GM06990 (cell line): Measurements from ENCODE around the gene CMSS1.

Experiments used
- DNase-seq: peaks from one replicate; pipeline ENCODE4 v3.0.0-alpha.2; 2011; ENCODE audit not compliant: insufficient read length; ENCODE audit errors: extremely low read depth
- H3K27me3 ChIP-seq: replicated peaks from 2 replicates; pipeline ENCODE4 v1.6.0; 2011; ENCODE audit warnings: low read length; ENCODE audit not compliant: control insufficient read depth, insufficient read depth
- H3K36me3 ChIP-seq: 2 replicates; pipeline ENCODE4 v1.5.1; 2011; ENCODE audit warnings: low read length; ENCODE audit not compliant: control insufficient read depth, insufficient read depth
- H3K4me3 ChIP-seq: replicated peaks from 2 replicates; pipeline ENCODE4 v1.5.1; 2011; ENCODE audit warnings: low read depth, mild to moderate bottlenecking, control low read depth, low read length
- TF ChIP-seq, protein P1 (sequence below): IDR thresholded peaks from 2 replicates; pipeline ENCODE4 v1.5.1; 2011; ENCODE audit warnings: low read length, control low read depth, mild to moderate bottlenecking, inconsistent platforms; ENCODE audit not compliant: insufficient read depth, poor library complexity, severe bottlenecking

The CMSS1 gene

DNA sequence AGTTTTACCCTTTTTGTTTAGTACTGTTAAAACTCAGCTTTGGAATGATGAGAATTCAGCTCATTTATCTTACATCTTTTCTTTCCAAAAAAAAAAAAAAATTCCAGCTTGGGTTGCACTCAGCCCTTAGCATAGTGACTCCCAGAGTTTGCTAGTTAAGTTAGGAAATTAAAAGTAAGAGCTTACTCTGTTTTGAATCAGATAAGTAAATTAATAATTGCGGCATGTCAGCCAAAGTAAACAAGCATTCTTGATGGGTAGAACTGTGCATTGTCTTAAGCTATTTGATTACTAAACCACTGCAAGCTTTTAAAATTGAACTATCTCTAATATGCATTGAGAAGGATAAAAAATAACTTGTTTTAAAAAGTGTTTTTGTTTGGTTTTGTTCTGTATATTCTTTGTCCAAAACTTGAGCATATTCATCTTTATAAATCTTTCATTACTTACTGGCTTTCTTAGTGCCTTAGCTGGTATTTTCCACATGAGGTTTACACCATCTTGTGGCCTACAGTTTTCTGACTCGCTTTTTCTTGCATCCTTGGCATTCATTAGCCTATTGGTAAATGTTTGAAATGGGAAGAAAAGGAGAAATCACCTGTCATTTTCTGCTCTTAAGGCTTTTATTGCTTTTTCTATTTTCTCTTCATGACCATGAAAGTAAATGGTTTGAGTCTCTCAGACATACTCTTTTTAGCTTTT lies 189.1 kb downstream of the CMSS1 start:
- Histone ChIP-seq H3K4me3 (no peak overlapping the region), H3K27me3 (no peaks in the 10 kb centered on the region), H3K36me3 (no peaks in the 10 kb centered on the region)
- TF ChIP-seq, protein P1, sequence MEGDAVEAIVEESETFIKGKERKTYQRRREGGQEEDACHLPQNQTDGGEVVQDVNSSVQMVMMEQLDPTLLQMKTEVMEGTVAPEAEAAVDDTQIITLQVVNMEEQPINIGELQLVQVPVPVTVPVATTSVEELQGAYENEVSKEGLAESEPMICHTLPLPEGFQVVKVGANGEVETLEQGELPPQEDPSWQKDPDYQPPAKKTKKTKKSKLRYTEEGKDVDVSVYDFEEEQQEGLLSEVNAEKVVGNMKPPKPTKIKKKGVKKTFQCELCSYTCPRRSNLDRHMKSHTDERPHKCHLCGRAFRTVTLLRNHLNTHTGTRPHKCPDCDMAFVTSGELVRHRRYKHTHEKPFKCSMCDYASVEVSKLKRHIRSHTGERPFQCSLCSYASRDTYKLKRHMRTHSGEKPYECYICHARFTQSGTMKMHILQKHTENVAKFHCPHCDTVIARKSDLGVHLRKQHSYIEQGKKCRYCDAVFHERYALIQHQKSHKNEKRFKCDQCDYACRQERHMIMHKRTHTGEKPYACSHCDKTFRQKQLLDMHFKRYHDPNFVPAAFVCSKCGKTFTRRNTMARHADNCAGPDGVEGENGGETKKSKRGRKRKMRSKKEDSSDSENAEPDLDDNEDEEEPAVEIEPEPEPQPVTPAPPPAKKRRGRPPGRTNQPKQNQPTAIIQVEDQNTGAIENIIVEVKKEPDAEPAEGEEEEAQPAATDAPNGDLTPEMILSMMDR: no peak
- DNase-seq: no peak

DNA sequence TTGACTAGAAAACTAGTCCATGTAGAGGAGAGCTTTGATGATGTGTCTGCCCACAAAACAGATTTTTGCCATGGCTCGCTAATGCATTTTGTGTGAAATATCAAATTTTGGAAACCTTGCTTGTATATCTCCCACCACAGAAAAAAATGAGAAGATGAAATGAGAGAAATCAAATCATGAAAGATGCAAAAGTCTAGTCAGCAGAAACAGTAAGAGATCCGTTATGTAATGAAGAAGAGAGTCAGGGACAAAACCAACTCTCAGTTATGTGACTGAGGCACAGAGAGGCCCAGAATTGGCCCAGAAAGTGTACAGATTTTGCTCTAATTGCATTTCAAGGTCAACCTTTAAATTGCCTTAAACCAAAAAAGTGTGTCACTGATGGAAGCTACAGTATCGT lies 189.7 kb downstream of the CMSS1 start:
- DNase-seq: no peak
- no peaks in the 10 kb centered on the region for H3K36me3 ChIP-seq
- no peak overlapping the region for H3K4me3 ChIP-seq
- TF ChIP-seq, protein P1: no peak
- H3K27me3 ChIP-seq: no peaks in the 10 kb centered on the region

DNA sequence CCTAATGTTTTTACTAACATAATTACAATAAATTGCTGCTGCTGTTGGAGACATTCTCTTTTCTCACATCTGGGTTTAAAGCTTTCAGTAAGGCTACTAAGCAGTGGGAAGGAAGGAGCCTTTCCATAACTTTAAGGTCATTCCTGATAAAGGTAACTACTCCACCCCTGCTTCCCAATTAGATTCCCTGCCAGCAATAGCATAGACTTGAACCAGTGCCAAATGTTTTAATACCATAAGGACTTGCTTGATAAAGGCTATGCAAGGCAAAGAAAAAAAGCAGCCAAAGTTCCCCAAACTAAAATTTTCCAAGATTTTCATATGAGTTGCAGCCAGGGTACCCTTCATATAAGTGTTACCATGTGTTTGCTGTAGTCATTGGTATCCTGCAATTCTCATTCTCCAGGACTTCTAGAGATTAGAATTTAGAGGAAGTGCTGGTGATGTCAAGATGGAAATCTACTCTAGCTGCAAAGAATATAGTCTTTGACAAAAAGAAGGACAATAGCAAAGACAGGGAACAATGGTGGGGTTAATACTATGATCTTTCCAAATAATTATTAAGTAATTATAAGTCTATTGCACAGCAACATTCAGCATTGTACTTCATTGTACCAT lies 190.5 kb downstream of the CMSS1 start:
- TF ChIP-seq, protein P1: no peak
- Histone ChIP-seq H3K4me3 (no peak overlapping the region), H3K27me3 (no peaks in the 10 kb centered on the region), H3K36me3 (no peaks in the 10 kb centered on the region)
- no peak for DNase-seq

DNA sequence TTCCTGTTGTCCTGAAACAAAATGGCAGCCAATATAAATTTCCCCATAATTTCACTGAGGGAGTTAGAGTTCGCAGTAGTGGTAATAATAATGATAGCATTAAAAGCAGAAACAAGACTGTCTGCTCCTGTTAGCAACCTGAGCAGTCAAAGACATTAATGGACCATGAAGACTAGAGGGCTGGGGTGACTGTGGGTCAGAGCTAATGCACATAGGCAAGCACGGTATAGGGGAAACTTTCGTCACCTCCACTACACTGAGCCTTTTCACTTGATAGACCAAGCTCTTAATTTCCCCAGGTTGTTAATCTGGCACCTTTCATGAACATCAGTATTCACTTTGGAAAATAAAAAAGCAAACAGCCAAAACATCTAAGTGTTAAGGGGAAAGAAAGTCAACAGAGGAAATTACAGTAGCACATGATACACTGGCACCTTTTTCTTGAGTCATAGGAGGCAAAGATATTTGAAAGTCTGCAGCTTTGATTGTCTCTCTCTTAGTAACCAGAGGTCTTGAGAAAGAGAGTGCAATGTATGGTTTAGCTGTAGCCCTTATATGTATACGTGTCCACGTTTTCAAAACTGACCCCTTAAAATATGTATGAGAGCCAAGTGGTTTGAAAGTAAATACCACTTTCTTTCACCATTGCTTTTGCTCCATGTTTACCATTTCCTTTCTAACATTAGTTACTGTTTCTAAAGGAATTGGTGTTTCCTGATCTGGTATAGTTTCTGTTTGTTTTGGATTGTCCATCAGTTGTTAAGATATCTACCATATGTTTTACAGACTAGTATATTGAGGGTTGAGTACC lies 191.8 kb downstream of the CMSS1 start:
- TF ChIP-seq, protein P1: no peak
- no peak for DNase-seq
- H3K4me3 ChIP-seq: no peak overlapping the region
- no peaks in the 10 kb centered on the region for H3K27me3 ChIP-seq
- H3K36me3 ChIP-seq: no peaks in the 10 kb centered on the region

DNA sequence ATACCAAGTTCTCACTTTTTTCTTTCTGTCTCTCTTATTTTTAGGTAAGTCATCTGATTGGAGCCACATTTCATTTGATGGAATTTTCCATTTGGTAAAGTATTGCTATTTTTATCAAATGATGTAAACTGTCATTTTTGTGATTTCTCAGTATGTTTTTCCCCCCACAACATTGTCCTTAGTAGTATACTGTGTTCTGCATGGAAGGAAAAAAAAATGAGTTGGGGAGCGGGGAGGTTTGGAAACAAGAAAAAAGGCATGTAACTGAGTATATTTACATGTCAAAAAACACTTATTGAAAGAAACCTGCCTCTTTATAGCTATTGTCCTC lies 192.4 kb downstream of the CMSS1 start:
- H3K4me3 ChIP-seq: no peak overlapping the region
- TF ChIP-seq, protein P1: no peak
- H3K27me3 ChIP-seq: no peaks in the 10 kb centered on the region
- no peaks in the 10 kb centered on the region for H3K36me3 ChIP-seq
- no peak for DNase-seq
